ENCODE data around the gene CAPN11.

- TF ChIP-seq CTCF (IDR thresholded peaks at IDR 0.05): no peak
- no peak for TF ChIP-seq POLR2AphosphoS5 (IDR thresholded peaks at IDR 0.05; ENCODE audit: insufficient read depth in 1 of 2, low read depth in 1 of 2)
- TF ChIP-seq POLR2A (IDR thresholded peaks at IDR 0.05): no peak
These were observed 19.8 kb upstream of the CAPN11 start for GRCh38 chr6:44138717-44139350.

Data from vagina (tissue), 2 donors.